HG02763 (cell line): Measurements from ENCODE around the gene USH1C.

Source experiments
- ATAC-seq: cut with Tn5 transposase; IDR thresholded peaks from one replicate; pipeline ENCODE4 v1.9.1; 2021; ENCODE audit warnings: mild to moderate bottlenecking, moderate library complexity; ENCODE audit not compliant: unreplicated experiment

Gene USH1C

GRCh38 chr11:17550450-17551346, 6.5 kb upstream of the USH1C start:
- no peak for ATAC-seq

- ATAC-seq = no peak
Observed at GRCh38 chr11:17548444-17548843, 4.2 kb upstream of the USH1C start.

GRCh38 chr11:17547932-17548331, 3.7 kb upstream of the USH1C start:
- no peak for ATAC-seq

- no peak for ATAC-seq
Observed at GRCh38 chr11:17547051-17547577, 2.9 kb upstream of the USH1C start, which contains the start of gene OTOG. Gene OTOG, plus strand, starts transcription at chr11:17547259. Its CDS starts 114 bp downstream, at chr11:17547373.

- no peak for ATAC-seq
Observed at GRCh38 chr11:17546240-17546639, 2.0 kb upstream of the USH1C start.

- ATAC-seq = no peak
Observed at GRCh38 chr11:17543574-17544180, 539 bp downstream of the USH1C start.

GRCh38 chr11:17543041-17543440, 1.2 kb downstream of the USH1C start:
- ATAC-seq = no peak

GRCh38 chr11:17542249-17542648, 2.0 kb downstream of the USH1C start:
- no peak for ATAC-seq

- no peak for ATAC-seq
Observed at GRCh38 chr11:17541330-17541885, 2.8 kb downstream of the USH1C start.

- ATAC-seq = no peak
Observed at GRCh38 chr11:17540807-17541206, 3.4 kb downstream of the USH1C start.

GRCh38 chr11:17538731-17539130, 5.5 kb downstream of the USH1C start:
- ATAC-seq = no peak

GRCh38 chr11:17538054-17538453, 6.2 kb downstream of the USH1C start:
- no peak for ATAC-seq

GRCh38 chr11:17537261-17537660, 7.0 kb downstream of the USH1C start:
- ATAC-seq = no peak

GRCh38 chr11:17535488-17535887, 8.7 kb downstream of the USH1C start:
- ATAC-seq = no peak

GRCh38 chr11:17533778-17534415, 10.3 kb downstream of the USH1C start:
- no peak for ATAC-seq

- ATAC-seq = no peak
Observed at GRCh38 chr11:17533341-17533740, 10.9 kb downstream of the USH1C start.

GRCh38 chr11:17532784-17533183, 11.4 kb downstream of the USH1C start:
- no peak for ATAC-seq

GRCh38 chr11:17531636-17532113, 12.5 kb downstream of the USH1C start:
- ATAC-seq = no peak

- ATAC-seq = no peak
Observed at GRCh38 chr11:17531071-17531600, 13.1 kb downstream of the USH1C start.

- no peak for ATAC-seq
Observed at GRCh38 chr11:17529844-17530185, 14.4 kb downstream of the USH1C start.
